ENCODE results near the gene EIPR1.

EIPR1 gene

DNA sequence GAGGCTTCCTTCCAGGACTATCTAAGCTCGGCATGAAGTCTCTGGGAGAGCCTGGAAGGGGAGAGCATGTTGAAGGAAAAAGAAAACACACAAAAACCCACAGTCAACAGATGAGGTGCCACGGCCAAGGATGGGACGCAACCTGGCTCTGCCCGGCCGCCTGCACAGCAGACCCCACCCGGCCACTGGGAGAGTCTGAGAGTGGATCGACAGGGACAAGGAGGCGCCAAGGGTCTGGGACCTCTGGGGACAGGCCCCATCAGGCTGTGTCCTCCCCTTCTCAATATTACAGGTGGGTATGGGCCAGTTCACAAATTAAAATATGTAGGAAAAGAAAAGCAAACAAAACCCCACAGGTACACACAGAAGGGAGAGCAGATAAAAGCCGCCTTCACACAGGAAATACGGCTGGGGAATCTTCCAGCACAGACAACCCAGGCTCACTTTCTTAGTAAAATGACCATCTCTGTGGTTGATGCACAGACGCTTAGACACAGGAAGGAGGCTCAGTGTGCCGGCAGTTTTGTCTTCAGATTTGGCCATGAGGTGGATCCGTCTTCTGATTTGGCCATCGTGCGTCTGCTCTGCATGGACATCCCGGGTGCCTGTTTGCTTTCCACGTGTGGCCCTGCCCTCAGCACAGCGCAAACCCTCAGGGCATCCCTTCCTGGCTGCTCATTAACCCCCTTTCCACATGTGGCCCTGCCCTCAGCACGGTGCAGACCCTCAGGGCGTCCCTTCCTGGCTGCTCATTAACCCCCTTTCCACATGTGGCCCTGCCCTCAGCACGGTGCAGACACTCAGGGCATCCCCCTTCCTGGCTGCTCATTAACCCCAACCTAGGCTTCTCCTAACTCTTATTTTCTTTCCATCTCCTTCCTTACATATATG lies 138.4 kb downstream of the EIPR1 start:
- no peak for DNase-seq

DNA sequence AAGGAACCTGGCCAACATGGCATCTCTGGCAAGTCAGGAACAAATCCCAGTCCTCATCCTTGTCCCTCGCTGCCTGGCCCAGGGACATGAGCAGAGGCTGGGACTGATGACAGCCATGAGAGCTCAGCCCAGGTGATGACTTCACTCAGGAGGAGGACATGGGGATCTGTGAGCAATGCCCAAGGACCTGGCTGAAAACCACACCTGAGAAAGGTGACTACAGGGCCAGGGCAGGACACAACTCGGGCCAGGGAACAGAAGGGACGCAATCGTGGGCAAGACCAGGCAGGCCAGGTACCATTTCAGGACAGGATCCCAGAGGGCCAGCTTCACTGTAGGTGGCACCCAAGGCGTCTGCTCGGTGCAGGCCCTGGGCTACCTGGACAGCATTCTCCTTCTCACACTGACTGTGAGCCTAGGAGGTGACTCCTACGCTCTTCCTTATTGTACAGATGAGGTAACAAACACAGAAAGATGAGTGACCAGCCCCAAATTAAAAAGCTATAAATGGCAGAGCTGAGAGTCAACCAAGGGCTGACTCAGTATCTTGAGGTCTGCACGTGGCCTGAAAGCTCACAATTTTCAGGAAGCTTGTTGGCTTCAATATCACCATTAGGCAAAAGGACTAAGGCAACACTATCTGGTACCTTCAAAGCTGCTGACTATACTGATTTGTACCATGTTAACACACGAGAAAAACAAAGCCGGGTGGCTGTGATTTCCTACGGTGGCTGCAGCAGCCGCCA lies 141.1 kb downstream of the EIPR1 start:
- DNase-seq: no peak

DNA sequence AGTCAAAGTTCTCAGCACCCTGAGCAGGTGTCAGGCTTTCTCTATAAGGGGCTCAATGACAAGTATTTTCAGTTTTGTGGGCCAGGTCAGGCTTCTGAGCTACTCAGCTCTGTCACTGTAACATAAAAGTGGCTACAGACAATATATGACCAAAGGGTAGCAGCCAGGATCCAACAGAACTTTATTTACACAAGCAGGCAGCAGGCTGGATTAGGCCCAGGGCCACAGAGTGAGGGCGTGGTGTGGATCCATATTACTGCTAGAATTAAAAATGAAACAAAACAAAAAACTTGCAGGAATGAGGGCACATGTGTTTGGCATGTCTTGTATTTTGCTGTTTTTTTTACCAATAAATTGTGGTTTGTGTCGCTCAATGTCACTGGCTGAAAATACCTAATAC lies 143.7 kb downstream of the EIPR1 start:
- no peak for DNase-seq

DNA sequence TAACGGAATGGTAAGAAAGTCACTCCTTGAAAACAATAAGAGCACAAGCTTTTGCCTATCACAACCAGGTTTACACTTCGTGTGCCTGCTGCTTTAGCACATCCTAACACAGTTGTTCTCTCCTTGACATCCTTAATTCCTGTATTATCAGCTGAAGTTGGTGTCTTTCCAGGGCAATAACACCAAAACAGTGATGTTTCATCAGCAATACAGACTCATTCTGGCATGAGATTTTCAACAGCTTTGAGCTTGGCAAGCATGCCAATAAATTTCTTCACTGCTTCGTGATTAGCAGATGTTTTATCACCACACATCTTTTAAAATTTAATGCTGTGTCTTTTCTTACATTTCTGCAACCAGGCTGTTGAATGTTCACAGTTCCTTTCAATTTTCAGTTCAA lies 148.4 kb downstream of the EIPR1 start:
- no peak for DNase-seq

DNA sequence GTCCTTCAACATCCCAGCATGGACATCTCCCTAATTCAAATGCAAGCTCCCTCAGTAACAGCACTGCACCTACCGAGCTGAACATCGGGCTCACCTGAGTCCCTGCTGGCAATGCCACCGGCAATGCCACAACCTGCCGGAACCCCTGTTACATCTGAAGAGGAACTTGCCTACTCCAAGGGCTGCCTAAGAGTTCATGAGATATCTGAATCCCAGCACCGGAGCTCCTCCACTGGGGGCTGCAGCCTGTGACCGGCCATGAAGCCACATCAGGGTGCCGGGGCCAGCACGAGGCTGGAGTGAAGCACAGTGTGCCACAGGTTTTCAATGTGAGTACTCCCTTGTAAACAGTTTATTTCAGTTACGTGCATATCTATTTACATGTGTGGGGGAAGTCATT lies 152.9 kb downstream of the EIPR1 start:
- no peak for DNase-seq

DNA sequence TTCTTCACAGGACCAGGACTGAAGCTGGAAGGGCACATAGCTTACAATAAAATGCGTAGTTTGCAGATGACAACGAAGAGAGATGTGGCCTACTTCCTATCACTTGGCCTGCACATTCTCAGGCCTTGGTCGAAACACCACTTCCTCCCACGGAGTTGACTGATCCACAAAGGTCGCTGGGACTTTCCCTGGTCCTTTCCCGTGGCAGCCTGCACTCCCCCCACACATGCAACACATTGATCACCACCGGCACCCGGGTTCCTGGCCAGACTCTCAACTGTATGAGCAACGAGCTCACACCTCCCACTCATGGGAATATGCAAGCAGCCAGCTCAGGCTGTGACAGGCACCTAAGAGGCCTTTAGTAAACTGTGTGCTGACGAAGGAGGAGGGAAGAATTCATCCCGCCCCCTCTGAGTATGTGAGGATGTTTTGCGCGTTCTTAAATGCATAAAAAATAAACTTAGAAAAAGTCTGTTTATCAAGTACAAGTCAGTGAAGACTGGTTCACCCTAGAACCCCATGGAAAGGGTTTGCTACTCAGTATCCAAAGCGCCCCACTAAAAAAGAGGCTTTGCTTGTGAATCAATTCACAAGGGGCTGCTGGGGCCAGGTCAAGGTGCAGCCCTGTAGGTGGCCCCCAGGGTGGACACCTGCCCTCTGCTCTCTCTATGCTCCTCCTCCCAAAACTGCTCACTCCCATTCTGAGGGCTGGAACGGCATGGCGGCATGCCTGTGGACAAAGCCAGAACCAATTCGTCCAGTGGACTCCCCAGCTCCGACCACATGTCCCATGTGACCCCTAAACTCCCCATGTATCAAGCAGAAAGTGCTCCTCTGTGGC lies 154.3 kb downstream of the EIPR1 start:
- DNase-seq: no peak

DNA sequence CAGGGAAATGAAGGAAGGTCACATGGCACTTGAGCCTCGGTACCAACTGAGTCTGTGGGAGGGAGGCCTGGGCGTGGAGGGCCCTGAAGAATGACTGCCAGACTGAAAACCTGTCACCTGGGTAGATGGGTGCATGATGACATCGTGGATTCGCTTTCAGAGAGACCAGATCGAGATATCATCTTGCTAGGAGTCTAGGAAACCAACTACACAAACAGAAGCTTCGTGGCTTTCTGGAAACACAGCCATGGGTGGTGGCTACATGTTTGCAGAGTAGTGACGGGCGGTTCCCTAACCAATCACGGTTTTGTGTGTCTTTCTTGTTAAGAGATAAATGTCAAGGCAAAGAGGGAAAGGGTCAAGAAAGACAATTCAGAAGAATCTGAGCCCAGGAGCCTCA lies 155.0 kb downstream of the EIPR1 start:
- DNase-seq: no peak

DNA sequence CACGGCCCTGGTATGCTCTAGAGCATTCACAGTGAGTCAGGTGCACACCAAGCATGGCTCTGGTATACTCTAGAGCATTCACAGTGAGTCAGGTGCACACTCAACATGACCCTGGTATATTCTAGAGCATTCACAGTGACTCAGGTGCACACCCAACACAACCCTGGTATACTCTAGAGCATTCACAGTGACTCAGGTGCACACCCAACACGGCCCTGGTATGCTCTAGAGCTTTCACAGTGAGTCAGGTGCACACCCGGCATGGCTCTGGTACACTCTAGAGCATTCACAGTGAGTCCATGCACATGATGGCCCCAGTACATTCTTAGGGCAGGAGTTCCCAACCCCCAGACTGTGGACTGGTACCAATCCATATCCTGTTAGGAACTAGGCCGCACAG lies 158.1 kb downstream of the EIPR1 start:
- no peak for DNase-seq

DNA sequence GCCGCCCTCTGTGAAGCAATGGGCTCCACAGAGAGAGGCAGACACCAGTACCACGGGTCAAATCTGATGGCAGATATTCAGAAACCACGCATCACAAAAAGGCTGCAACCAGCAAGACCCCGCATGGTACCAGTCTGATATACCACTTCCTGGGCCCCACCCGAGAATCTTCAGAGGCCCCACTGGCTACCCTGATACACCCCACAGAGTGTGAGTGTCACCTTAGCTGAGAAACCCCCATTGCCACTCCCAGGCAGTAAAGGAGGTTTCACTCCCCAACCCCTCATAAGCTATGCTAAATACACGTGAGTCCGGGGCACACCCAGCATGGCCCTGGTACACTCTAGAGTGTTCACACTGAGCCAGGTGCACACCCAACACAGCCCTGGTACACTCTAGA lies 160.0 kb downstream of the EIPR1 start:
- no peak for DNase-seq

DNA sequence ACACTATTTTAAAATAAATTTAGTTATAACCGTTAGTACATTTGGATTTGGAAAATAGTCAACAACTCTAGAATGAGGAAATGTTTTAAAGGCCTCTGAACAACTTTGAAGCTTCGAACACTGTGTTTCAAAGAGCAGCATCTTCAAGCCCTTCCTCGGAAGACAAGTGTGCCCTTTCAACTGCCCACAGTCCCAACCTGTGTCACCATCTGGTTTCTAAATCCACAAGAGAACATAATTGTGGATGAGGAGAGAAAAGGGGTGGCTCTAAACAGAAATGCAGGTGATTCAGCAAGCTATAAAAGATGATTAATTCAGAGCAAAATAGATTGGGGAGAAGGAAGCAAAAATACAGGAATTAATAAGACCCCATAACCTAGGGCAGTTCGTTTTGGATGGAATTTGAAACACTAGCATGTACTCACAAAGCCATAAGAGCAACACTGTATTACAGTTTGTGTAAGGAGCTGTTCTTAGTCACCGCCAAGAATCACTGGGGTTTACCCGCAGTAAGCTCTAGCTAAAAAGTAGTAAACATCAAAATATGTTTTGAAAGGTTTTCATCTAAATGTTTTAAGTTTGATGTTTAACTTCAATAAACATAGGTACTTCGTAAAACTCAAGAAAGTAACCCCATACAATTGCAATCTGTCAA lies 160.7 kb downstream of the EIPR1 start:
- no peak for DNase-seq

DNA sequence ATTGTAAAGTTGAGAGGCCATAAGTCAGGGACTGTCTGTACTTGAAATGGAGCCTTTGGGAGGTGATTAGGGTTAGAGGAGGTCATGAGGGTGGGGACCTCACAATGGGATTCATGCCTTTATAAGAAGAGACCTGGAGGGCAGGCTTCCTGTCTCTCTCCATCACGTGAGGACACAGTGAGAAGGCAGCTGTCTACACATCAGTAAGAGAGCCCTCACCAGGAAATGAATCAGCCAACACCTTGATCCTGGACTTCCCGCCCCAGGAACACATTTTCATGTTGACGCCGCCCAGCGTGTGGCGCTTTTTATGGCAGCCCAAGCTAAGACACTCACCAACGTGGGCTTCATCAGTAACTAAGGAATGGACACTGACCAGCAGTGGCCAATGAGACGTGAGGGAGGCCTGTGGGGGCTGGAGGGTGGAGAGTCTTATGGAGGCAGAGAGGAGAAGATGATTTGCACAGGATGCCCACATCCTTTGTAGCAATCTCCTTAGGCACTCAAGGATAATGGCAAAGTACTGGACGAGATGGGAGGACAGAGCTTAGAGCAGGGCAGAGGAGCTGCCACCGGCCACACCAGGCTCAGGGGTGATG lies 162.7 kb downstream of the EIPR1 start:
- DNase-seq: peak in 1 of 2 experiments; percentile 30

DNA sequence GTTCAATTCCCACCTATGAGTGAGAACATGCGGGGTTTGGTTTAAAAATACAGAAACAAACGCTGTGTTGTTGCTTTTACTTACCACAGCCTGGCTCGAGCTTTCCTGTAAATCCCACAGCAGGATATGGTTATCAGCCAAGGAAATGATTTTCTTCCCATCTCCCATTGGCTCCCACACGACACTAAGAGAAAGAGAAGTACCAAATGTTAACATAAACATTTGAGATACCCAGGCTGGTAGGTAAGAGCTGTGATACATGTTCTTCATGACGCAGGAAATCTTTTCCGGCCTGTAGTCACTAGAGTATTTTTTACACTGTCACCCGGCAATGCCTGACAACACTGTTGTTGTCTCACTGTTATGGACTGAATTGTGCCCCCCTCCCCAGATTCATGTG lies 163.6 kb downstream of the EIPR1 start:
- DNase-seq: no peak

DNA sequence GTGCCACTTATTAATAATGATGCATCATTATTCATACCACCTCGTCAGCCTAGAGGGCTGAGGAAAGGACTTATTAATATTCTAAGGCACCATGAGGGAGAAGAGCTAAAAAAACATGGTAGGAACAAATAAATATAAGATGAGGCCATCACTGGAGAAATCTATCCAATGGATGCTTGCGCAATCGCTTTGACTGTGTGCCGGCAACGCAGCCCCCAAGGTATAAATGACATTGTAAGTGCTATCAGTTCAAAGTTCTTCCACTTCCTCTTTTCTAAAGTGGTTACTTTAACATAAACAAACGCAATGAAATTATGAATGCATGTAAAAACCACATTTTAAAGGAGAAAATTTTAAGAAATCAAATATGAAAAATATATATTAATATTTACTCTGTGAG lies 164.6 kb downstream of the EIPR1 start:
- no peak for DNase-seq

DNA sequence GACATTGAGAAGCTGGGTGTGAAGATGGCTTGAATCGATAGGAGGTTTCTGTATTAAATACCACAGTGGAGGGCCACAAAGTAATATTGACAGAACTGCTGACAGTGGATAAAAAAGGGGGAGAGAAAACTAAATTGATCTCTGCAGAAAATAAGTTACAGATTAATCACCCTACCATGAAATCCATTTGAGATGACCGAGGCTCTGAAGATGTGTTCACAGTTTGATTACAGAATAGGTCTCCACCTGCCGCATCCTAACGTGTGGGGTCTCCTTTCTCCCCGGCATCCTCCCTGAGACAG lies 165.6 kb downstream of the EIPR1 start:
- DNase-seq: no peak

DNA sequence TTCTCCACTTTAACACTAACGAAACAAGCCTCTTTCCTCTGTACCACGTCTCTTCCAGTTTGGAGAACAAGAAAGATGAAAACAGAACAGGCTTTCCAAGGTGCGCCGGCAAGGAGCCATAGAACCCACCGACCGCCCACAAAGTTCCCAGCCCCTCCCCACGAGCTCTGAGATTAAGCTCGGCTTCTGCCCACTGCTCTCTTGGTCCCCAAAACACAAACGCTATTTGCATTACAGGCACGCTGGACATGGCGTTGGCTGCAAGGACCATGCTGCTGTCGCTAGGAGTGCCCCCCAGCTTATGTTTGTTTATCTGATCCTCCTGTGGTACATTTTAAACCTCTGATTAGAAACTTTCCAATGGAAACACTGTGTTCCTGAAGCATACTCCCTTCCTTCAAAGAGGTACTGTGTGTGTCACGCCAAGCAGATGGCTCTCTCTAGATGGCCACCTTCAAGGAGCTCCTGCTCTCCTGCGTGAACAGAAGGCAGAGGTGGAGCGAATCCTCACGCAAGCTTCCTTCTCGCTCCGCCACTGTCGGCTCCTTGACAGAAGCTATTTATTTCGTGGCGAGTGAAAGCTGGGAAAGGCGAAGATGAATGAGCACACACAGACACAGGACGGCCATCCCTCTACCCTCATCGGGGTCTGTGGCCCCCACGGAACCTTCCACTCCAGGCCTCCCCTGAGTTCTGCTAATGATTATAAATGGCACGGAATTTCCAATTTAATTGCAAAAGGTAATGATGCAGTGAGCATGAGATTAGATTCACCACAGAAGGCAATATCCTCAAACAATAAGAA lies 166.2 kb downstream of the EIPR1 start:
- no peak for DNase-seq

DNA sequence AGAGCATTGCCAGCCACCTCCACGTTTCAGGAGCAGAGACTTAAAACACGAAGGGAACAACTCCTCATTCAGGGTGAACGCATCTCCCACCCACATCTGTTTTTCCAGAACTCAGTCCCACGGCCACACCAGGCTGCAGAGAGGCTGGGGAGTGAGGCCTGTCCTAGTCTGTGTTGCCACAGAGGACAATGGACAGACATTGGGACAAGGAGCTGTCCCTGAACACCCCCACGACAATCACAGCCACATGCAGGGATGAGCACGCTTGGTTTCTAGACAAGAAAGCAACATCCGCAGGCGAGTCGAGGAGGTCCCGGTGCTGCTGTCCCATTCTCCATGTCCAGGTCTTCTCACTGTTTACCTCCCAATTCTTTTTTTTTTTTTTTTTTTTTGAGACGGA lies 167.4 kb downstream of the EIPR1 start:
- no peak for DNase-seq

DNA sequence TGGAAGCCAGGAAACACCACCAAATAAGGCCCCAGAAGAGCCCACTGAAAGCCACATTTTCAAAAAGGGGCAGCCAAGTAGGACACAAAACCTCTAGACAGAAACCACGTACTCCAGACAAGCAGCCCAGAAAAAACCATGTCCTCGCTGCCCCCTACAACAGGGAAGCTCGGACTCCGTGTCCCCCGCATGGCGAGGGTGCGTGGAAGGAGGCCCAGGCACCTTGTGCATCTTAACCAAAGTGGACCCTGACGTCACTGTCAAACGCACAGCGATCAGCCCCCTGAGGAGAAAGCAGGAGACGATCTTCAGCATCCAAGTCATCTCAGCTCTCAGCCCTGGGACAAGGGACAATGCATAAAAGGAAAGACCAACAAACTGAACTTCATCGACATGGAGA lies 168.4 kb downstream of the EIPR1 start:
- DNase-seq: no peak

DNA sequence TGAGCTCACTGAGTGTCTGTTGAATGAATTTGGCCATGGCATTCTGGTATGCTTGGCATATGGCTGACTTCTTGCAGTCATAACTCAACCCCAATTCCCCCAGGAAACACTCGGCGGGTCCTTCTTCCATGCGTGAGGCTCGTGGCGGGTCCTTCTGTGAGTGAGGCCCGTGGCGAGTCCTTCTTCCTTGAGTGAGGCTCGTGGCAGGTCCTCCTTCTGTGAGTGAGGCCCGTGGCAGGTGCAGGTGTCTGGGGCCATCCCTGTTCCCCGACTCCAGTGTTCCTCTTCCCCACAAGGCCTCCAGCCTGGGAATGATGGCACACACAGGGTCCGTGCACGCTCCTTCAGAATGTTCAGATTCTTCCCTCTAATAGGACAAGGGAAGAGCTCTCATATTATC lies 169.0 kb downstream of the EIPR1 start:
- DNase-seq: no peak

DNA sequence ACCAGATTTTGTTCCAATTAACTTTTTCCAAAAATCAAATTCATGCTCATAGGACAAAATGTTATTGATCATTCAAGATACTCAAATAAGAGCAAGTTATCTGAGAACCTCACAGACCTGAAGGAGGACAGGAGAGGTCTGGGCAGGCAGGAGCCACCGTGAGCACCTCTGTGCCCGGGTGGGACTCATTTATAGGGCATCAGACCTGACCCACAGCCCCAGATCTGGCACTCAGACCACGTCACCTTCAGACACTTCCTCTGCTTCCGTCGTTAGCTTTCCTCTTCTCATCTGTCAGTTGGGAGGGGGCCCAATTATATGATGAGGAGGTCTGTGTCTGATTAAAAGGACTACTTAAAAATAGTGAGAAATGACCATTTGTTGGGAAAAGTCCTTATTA lies 169.4 kb downstream of the EIPR1 start:
- no peak for DNase-seq

DNA sequence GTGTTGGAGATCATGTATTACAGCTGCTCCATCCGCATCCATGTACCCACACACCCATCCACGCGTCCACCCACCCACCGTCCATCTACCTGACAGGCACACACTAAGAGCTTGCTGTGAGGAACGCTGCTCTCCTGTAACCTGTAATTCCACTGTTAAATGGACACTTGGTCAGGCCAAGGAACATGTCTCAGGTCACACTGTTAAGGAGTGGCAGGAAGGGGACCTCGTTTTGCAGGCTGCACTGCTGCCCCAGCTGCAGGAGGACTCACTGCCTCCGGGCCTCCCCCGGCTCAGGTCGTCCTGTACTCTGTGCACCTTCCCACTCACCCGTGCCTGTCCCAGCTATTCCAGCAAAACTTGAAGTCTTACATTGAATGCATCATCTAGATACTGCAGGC lies 170.5 kb downstream of the EIPR1 start:
- DNase-seq: no peak

DNA sequence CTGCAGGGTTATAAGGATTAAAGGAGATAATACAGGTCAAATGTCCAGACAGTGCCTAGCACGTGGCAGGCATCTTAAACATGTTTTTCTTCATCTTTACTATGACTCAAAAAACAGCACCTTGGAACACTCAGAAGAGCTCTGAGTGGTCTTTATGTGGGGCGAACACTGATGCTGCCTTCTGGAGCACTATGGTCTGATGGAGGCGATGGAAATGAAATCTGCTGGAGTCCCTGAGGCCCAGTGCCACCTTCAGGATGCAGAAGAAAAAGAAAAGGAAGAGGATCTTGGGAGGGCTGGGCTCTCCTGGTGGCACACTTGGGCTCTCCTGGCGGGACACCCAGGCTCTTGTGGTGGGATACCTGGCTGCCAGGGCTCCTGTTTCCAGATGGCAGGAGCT lies 171.8 kb downstream of the EIPR1 start:
- DNase-seq: no peak
